Activated CD4-positive, alpha-beta T cell treated with anti-CD3 and anti-CD28 coated beads, Interleukin-2, amount 50 U/mL, for 24 hours (primary cell): ENCODE data around the gene KLK1.
"Not testable (repeated sequence)": the region's sequence is repeated elsewhere in the genome, so short reads cannot be mapped to it uniquely, and the experiment has no call there.

Experiments used
- DNase-seq, 2 donors: peaks; one replicate each; pipeline ENCODE4 v3.0.0-alpha.2; 2020; ENCODE audit warnings: low read depth in 1 of 2, low spot score in 1 of 2

The KLK1 gene

DNA sequence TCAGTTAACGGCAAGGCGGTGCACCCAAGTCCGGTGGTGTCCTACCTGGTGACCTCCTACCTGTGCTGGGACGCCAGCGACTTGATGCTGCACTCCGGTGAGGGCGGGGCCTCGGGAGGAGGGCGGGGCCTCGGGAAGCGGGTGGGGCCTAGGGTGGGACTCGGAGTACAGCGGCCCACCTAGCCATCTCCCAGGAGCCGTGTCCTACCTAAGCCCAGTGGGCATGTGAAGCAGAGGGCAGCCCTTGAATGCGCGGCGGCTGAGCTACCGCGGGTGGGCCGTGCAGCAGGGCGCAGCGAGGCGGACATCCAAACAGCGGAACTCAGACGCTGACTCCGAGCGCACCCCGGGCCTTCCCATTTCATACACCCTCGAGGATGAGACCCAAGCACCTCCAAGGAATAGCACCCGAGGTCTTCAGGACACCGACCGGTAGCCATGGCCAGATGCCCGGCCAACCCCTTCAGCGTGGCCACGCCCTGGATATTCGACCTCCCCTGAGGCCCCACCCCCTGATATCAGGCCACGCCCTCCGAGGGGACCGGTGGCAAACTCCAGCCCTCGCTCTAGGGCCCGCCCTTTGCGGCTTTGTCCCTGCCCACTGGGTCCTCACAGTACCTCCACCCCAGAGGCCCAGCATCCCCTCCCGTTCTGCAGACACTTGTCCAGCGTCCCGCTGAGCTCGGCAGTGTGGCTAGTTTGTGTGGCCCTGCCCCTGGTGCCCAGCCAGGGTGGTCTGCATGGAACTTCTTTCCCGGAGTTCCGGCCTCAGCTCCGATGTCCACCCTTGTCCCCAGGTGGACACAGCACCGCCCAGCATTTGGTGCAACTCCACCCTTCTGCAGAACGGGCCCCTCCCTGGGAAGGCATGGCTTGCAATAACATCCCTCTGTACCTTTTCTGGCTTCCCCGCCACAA is 5.4 kb downstream of the KLK1 start:
- DNase-seq = no peak

DNA sequence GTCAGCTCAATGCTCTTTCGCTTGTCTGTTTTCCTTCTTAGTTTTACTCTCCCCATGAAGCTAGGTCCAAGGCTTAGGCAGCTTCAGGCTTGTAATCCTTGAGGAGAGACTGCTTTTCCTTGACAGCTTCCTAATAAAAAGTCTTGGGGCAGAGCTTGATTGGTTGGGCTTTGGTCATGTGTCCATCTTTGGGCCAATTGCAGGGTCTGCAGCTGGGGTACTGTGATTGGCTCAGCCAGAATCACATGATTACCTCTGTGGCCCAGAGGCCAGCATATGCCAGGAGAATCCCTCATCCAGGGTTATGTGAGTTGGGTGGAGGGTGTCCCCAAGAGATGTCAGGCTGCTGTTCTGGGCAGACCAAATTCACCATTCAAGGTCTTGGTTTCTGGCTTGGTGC is 8.1 kb downstream of the KLK1 start:
- DNase-seq = no peak

GRCh38 chr19:50814883-50815282 is 8.7 kb downstream of the KLK1 start:
- DNase-seq = no peak

GRCh38 chr19:50812474-50812873 is 11.1 kb downstream of the KLK1 start:
- DNase-seq = no peak

DNA sequence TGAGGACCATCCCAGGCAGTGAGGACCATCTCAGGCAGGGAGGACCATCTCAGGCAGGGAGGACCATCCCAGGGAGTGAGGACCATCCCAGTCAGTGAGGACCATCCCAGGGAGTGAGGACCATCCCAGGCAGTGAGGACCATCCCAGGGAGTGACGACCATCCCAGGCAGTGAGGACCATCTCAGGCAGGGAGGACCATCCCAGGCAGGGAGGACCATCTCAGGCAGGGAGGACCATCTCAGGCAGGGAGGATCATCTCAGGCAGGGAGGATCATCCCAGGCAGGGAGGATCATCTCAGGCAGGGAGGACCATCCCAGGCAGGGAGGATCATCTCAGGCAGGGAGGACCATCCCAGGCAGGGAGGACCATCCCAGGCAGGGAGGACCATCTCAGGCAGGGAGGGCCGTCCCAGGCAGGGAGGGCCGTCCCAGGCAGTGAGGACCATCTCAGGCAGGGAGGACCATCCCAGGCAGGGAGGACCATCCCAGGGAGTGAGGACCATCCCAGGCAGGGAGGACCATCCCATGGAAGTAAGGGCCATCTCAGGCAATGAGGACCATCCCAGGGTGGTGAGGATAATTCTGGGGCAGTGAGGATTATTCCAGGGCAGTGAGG is 11.9 kb downstream of the KLK1 start:
- DNase-seq = not testable (repeated sequence)

DNA sequence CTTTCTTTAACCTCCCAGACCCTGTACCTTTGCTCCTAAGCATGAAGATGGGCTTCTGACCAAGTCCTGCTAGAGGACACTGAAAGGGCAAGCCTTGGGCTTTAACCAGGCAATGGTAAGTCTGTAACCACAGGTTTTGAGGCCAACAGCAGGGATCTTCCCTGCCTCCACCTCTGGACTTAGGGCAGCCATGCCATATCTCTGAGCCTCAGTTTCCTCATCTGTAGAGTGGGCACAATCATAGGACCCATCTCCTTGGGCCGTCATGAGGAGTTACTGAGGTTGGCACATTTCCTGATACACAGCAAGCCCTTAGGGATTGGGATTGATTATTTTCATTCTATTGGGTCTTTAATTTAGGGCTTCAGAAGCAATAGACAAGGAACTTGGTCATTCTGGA is 14.7 kb downstream of the KLK1 start:
- DNase-seq = no peak

- DNase-seq = peak; percentile 91 to 98
Observed at GRCh38 chr19:50804420-50805272, 18.9 kb downstream of the KLK1 start.

GRCh38 chr19:50803633-50804419 is 19.8 kb downstream of the KLK1 start:
- peak in 1 of 2 donors; percentile 42 for DNase-seq

DNA sequence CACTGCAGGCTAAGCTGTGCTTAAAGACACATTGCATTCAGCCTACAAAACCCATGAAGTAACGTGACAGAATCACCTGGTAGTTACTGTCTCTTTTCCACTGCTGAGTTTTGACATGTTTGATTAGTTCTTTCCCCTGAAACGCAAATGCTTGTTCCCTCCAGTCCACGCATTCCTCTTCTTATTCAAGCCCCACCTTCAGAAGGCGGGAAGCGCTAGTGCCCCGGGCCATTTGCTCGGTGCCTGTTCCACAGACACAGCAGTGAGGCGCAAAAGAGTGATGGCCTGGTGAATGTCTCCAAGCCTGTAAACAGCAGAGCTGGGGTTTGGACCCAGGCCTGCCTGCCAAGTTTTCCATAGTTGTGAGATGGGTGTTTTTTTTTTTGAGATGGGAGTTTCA is 22.5 kb downstream of the KLK1 start:
- DNase-seq = no peak

DNA sequence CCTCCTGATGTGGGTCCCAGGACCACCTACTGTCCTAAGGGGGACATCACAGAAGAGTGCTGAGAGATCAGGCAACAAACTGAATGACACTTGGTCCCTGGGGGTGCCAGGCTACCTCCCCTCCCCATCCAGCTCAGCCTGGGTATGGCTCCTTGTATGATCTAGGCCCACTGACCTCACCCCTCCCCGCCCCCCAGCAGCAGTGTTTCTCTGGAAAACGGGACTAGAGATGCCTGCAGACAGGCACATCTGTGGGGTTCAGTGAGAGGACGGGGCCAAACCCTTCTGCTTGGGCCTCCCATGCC is 24.1 kb downstream of the KLK1 start:
- DNase-seq = no peak

GRCh38 chr19:50798659-50799546 is 24.7 kb downstream of the KLK1 start:
- DNase-seq = no peak

GRCh38 chr19:50797781-50798658 is 25.6 kb downstream of the KLK1 start:
- no peak for DNase-seq

GRCh38 chr19:50797429-50797780 is 26.2 kb downstream of the KLK1 start:
- no peak for DNase-seq

- DNase-seq = no peak
Observed at GRCh38 chr19:50796634-50797428, 26.8 kb downstream of the KLK1 start.

- DNase-seq = no peak
Observed at GRCh38 chr19:50796128-50796633, 27.4 kb downstream of the KLK1 start.

- no peak for DNase-seq
Observed at GRCh38 chr19:50795664-50796073, 27.9 kb downstream of the KLK1 start.

DNA sequence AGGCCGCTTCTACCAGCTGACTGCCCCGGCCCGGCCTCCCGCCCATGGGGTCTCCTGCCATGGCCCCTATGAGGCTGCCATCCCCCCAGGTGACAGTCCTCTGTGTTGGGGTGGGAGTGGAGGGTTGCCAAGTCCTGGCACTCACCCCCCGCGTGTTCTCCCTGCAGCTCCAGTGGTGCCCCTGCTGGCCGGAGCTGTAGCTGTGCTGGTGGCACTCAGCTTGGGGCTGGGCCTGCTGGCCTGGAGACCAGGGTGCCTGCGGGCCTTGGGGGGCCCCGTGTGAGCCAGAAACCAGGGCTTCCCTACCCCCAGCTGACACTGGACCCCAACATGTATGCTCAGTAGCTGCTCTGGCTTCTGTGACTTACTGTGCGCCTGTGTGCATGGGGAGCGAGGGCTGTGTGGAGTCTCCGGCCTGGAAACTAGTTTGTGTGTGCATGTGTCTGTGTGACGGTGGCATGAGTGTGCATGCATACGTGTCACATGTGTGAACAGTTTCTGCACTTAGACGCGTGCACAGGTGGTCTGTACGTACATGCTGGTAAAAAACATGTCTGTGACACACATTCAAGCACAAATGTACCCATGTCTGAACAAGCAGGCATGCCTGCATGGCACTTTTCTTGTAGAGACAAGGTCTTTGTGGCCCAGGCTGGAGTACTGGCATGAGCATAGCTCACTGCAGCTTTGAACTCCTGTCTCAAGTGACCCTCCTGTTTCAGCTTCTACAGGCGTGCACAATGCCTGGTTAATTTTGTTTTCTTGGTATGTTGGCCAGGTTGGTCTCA is 28.5 kb downstream of the KLK1 start:
- DNase-seq = peak in 1 of 2 donors; percentile 28
